ENCODE results near the gene ME1.

DNA sequence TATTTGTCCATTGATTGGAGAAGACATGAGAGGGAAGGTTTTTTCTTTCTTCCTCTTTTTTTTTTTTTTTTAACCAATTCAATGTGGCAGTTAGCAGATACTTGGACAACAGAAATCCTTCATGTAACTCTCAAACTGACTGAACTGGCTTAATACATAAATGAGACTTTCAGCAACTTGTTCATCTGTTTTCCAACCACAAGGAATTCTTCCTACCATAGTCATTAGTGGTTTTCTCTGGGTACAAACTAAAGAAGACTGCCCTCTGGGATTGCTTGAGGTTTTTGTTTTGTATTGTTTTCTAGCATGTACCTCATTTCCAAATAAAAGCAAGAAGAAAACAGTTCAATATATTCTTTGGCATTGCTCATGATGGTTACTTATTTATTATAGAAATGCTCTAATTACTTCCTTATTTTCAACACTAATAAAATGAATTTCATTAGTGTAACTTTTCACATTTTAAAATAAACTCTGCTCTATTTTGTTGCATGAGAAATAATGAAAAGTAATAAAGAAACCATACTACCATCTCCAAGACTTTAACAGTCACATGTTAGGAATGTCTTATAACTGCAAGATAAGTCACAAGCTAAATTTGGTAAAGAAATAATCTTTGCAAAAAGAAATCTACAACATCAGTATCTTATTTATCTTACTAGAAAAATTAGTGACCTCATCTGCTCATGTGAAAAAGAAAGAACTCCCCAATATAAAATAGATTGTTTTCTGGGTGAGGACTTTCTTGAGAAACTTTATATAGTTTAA is 52.0 kb downstream of the ME1 start:
- TF ChIP-seq, protein P1, sequence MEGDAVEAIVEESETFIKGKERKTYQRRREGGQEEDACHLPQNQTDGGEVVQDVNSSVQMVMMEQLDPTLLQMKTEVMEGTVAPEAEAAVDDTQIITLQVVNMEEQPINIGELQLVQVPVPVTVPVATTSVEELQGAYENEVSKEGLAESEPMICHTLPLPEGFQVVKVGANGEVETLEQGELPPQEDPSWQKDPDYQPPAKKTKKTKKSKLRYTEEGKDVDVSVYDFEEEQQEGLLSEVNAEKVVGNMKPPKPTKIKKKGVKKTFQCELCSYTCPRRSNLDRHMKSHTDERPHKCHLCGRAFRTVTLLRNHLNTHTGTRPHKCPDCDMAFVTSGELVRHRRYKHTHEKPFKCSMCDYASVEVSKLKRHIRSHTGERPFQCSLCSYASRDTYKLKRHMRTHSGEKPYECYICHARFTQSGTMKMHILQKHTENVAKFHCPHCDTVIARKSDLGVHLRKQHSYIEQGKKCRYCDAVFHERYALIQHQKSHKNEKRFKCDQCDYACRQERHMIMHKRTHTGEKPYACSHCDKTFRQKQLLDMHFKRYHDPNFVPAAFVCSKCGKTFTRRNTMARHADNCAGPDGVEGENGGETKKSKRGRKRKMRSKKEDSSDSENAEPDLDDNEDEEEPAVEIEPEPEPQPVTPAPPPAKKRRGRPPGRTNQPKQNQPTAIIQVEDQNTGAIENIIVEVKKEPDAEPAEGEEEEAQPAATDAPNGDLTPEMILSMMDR (IDR thresholded peaks at IDR 0.05) = no peak
- TF ChIP-seq POLR2AphosphoS5 (IDR thresholded peaks at IDR 0.05) (no peak), EP300 (IDR thresholded peaks at IDR 0.05) (no peak), POLR2A (IDR thresholded peaks at IDR 0.05) (no peak)

All from sigmoid colon (tissue), 4 donors.